Activated CD8-positive, alpha-beta memory T cell treated with anti-CD3 and anti-CD28 coated beads for 36 hours (primary cell): ENCODE measurements around the gene TPD52L2. TPM values are rescaled to one million over a fixed set of nuclear protein-coding genes. Genes with fewer than 3 reads are reported as not detected.

Source experiments
- CTCF ChIA-PET: fragments of 350-600 bp; sonication (Branson Sonifier 250); formaldehyde crosslinking; loops from one replicate; lab custom pipeline; 2021; ENCODE audit warnings: antibody characterized with exemption; lab: Charles Lee
- POLR2A ChIA-PET: fragments of 350-600 bp; sonication (Branson Sonifier 250); formaldehyde crosslinking; loops from one replicate; lab custom pipeline; 2021; ENCODE audit warnings: antibody characterized with exemption; lab: Charles Lee
- total RNA-seq, 2 experiments: library from RNA; stranded (reverse); gene quantifications; one replicate each; pipeline ENCODE4 v1.2.3, GENCODE V29; 2021

The TPD52L2 gene
- total RNA-seq, 2 experiments from 2014 or later: 62.7 to 67.0 TPM

GRCh38 chr20:63935447-63935846, 70.4 kb downstream of the TPD52L2 start:
- ChIA-PET POLR2A (no interaction called here), CTCF (interaction anchor here (1.0 kb wide), 1 partner anchor 122 kb away, joined by 5 read pairs; no protein-coding TSS in a partner anchor)

GRCh38 chr20:63937596-63937995, 72.5 kb downstream of the TPD52L2 start:
- CTCF ChIA-PET: no interaction called here

GRCh38 chr20:63939061-63939935, 74.2 kb downstream of the TPD52L2 start:
- POLR2A ChIA-PET: no interaction called here

More at GRCh38 chr20:63937596-63937995, 72.5 kb downstream of the TPD52L2 start:
- POLR2A ChIA-PET: interaction anchor here (0.6 kb wide), 1 partner anchor 246 kb away, joined by 5 read pairs; no protein-coding TSS in a partner anchor

GRCh38 chr20:63940071-63940471, 75.0 kb downstream of the TPD52L2 start:
- ChIA-PET CTCF (no interaction called here), POLR2A (no interaction called here)

More at GRCh38 chr20:63939061-63939935, 74.2 kb downstream of the TPD52L2 start:
- CTCF ChIA-PET: no interaction called here

GRCh38 chr20:63940472-63941266, 75.6 kb downstream of the TPD52L2 start:
- CTCF ChIA-PET: no interaction called here
- POLR2A ChIA-PET: interaction anchor here (0.6 kb wide), 1 partner anchor 25 kb away, joined by 4 read pairs; no protein-coding TSS in a partner anchor

Other genes with a start within 250 kb of the TPD52L2 start
- gene GMEB2, start 238.2 kb upstream of the TPD52L2 start, total RNA-seq: 10 to 100 TPM; 12.7 to 13.3 TPM
- gene STMN3, start 211.8 kb upstream of the TPD52L2 start, total RNA-seq: 10 to 100 TPM; 14.5 to 16.2 TPM
- gene RTEL1, start 207.0 kb upstream of the TPD52L2 start, total RNA-seq: 10 to 100 TPM; 51.2 to 56.8 TPM
- gene TNFRSF6B, start 168.6 kb upstream of the TPD52L2 start, total RNA-seq: not detected
- gene ARFRP1, start 157.3 kb upstream of the TPD52L2 start, total RNA-seq: 10 to 100 TPM; 63.7 to 65.2 TPM
- gene ZGPAT, start 157.2 kb upstream of the TPD52L2 start, total RNA-seq: 10 to 100 TPM; 24.9 to 25.1 TPM
- 10 to 100 TPM in 1 of 2 experiments, 1 to 10 TPM in 1; 9.9 to 10.8 TPM for gene LIME1, start 128.6 kb upstream of the TPD52L2 start, total RNA-seq
- gene SLC2A4RG, start 125.5 kb upstream of the TPD52L2 start, total RNA-seq: 10 to 100 TPM; 31.0 to 34.4 TPM
- under 1 TPM; 0.25 TPM for gene ZBTB46, start 34.0 kb upstream of the TPD52L2 start, total RNA-seq
- under 1 TPM in 1 of 2 experiments, not detected in 1; 0.13 TPM for gene ABHD16B, start 3.8 kb upstream of the TPD52L2 start, total RNA-seq
- gene DNAJC5, start 29.9 kb downstream of the TPD52L2 start, total RNA-seq: 10 to 100 TPM; 40.3 TPM
- gene UCKL1, start 91.1 kb downstream of the TPD52L2 start, total RNA-seq: 10 to 100 TPM; 32.9 to 35.2 TPM
- 10 to 100 TPM; 11.3 to 12.1 TPM for gene ZNF512B, start 104.7 kb downstream of the TPD52L2 start, total RNA-seq
- 10 to 100 TPM; 19.0 to 20.5 TPM for gene SAMD10, start 114.4 kb downstream of the TPD52L2 start, total RNA-seq
- 10 to 100 TPM; 66.5 to 67.7 TPM for gene PRPF6, start 115.9 kb downstream of the TPD52L2 start, total RNA-seq
- 1 to 10 TPM; 2.1 to 2.6 TPM for gene C20orf204, start 170.9 kb downstream of the TPD52L2 start, total RNA-seq
- not detected for gene SOX18, start 184.4 kb downstream of the TPD52L2 start, total RNA-seq
- gene TCEA2, start 197.9 kb downstream of the TPD52L2 start, total RNA-seq: 10 to 100 TPM; 25.9 to 27.5 TPM
- 10 to 100 TPM; 37.8 to 42.2 TPM for gene RGS19, start 214.2 kb downstream of the TPD52L2 start, total RNA-seq
- under 1 TPM; 0.19 to 0.21 TPM for gene OPRL1, start 214.8 kb downstream of the TPD52L2 start, total RNA-seq
- under 1 TPM in 1 of 2 experiments, not detected in 1; 0.42 TPM for gene LKAAEAR1, start 219.1 kb downstream of the TPD52L2 start, total RNA-seq
- gene NPBWR2, start 242.3 kb downstream of the TPD52L2 start, total RNA-seq: not detected